K562 (cell line): ENCODE data around the gene GAPVD1. TPM values are rescaled to one million over a fixed set of nuclear protein-coding genes. Genes with fewer than 3 reads are reported as not detected.
A peak's percentile ranks its signal among the peaks of the same experiment; 100 is the strongest.

Experiments used
- ATF1 ChIP-seq, 2 experiments: fragments of 450-650 bp in 1 of 2; IDR thresholded peaks; 2 replicates each; pipeline ENCODE4 v1.6.1; 2016; ENCODE audit warnings: missing compliant biosample characterization in 1 of 2, missing genetic modification characterization in 1 of 2
- ATF3 ChIP-seq, 2 experiments: fragments of 450-650 bp in 1 of 2; sonication (generic) in 1 of 2; formaldehyde crosslinking in 1 of 2; IDR thresholded peaks in 1 of 2; conservative IDR thresholded peaks in 1 of 2; 2 replicates each; pipeline versions ENCODE4 v1.6.1 to v1.8.1; 2016 to 2023; ENCODE audit warnings: mild to moderate bottlenecking in 2 of 2, moderate library complexity in 2 of 2, inconsistent platforms in 1 of 2, missing genetic modification reagents in 1 of 2
- CBX3 ChIP-seq, 2 experiments: IDR thresholded peaks; 1 replicate in 1 of 2; 2 replicates in 1 of 2; pipeline ENCODE4 v1.6.1; 2012; ENCODE audit warnings: inconsistent platforms in 2 of 2, low read length in 2 of 2, borderline replicate concordance in 1 of 2, control low read depth in 1 of 2
- ELF1 ChIP-seq: fragments of 200-800 bp; sonication (Bioruptor generic); IDR thresholded peaks from 2 replicates; pipeline ENCODE4 v1.6.1; 2016; ENCODE audit warnings: missing genetic modification characterization, missing compliant biosample characterization
- ELK3 ChIP-seq: fragments of 450-650 bp; formaldehyde crosslinking; IDR thresholded peaks from 2 replicates; pipeline ENCODE4 v1.4.0; 2020; ENCODE audit warnings: mild to moderate bottlenecking
- GABPA ChIP-seq: fragments of 200-800 bp; sonication (Bioruptor generic); conservative IDR thresholded peaks from 2 replicates; pipeline ENCODE4 v1.6.1; 2016; ENCODE audit warnings: low read depth, missing genetic modification characterization, missing compliant biosample characterization
- GTF2A2 ChIP-seq: IDR thresholded peaks from 2 replicates; pipeline ENCODE4 v1.6.1; 2016; ENCODE audit warnings: mild to moderate bottlenecking, missing genetic modification characterization, missing compliant biosample characterization
- HNRNPL ChIP-seq: fragments of 200-400 bp; formaldehyde crosslinking; IDR thresholded peaks from 2 replicates; pipeline ENCODE4 v1.6.1; 2017; ENCODE audit warnings: low read depth, mild to moderate bottlenecking, low read length
- MAFK ChIP-seq: IDR thresholded peaks from 2 replicates; pipeline ENCODE4 v1.6.1; 2011; ENCODE audit warnings: low read length, improper control_type of control experiment
- RUNX1 ChIP-seq: sonication (generic); IDR thresholded peaks from 2 replicates; pipeline ENCODE4 v1.6.1; 2016; ENCODE audit warnings: antibody characterized with exemption, low read depth
- SAFB ChIP-seq: fragments of 200-400 bp; formaldehyde crosslinking; IDR thresholded peaks from 2 replicates; pipeline ENCODE4 v1.6.1; 2017; ENCODE audit warnings: low read depth, low read length, borderline replicate concordance
- SUPT5H ChIP-seq: fragments of 450-650 bp; IDR thresholded peaks from 2 replicates; pipeline ENCODE4 v1.6.1; 2016
- TEAD1 ChIP-seq, 2 experiments: fragments of 450-650 bp in 1 of 2; sonication (generic) in 1 of 2; formaldehyde crosslinking; IDR thresholded peaks; 2 replicates each; pipeline versions ENCODE4 v1.4.0 to v1.8.0; 2020 to 2022; ENCODE audit warnings: mild to moderate bottlenecking in 2 of 2, missing genetic modification reagents in 1 of 2
- TRIM24 ChIP-seq, 2 experiments: fragments of 450-650 bp; IDR thresholded peaks; 2 replicates each; pipeline ENCODE4 v1.6.1; 2016
- TSC22D4 ChIP-seq: fragments of 450-650 bp; IDR thresholded peaks from 2 replicates; pipeline ENCODE4 v1.6.1; 2016; ENCODE audit warnings: missing genetic modification characterization, missing biosample characterization, control low read depth
- ZBTB49 ChIP-seq: sonication (generic); formaldehyde crosslinking; IDR thresholded peaks from 2 replicates; pipeline ENCODE4 v1.8.0; 2022; ENCODE audit warnings: missing genetic modification reagents, mild to moderate bottlenecking, borderline replicate concordance
- ZNF347 ChIP-seq: fragments of 450-650 bp; formaldehyde crosslinking; IDR thresholded peaks from 2 replicates; pipeline ENCODE4 v1.4.0; 2020; ENCODE audit warnings: low read depth, mild to moderate bottlenecking, moderate library complexity
- ZNF586 ChIP-seq: fragments of 450-650 bp; formaldehyde crosslinking; conservative IDR thresholded peaks from 2 replicates; pipeline ENCODE4 v1.4.0; 2020; ENCODE audit warnings: mild to moderate bottlenecking, moderate library complexity
- polyA plus RNA-seq, 8 experiments: library from polyadenylated mRNA; depleted of rRNA in 4 of 8; stranded (reverse) in 5 of 8; unstranded in 3 of 8; fragments of >200 nt; fragmentation: Nextera tagmentation in 2 of 8; fragmentation: Illumina TruSeq in 1 of 8; extraction: Ambion mirVana in 2 of 8; extraction: Trizol in 1 of 8; gene quantifications; 2 replicates each; pipeline versions ENCODE4 v1.2.1 to v1.2.3, GENCODE V29; 2011 to 2014; ENCODE audit warnings: inconsistent platforms in 1 of 8, missing spikeins in 1 of 8
- total RNA-seq, 7 experiments: library from RNA; depleted of rRNA in 6 of 7; stranded (reverse); fragments of >200 nt in 6 of 7; fragmentation: Illumina TruSeq in 2 of 7; extraction: Trizol in 2 of 7; gene quantifications; 2 replicates each; pipeline versions ENCODE4 v1.2.1 to v1.2.3, GENCODE V29; 2011 to 2021; ENCODE audit warnings: low replicate concordance in 1 of 7
- TF ChIP-seq, protein P1 (sequence below): fragments of 450-650 bp; formaldehyde crosslinking; conservative IDR thresholded peaks from 2 replicates; pipeline ENCODE4 v1.4.0; 2022; ENCODE audit warnings: mild to moderate bottlenecking, missing genetic modification characterization
- TF ChIP-seq, protein P2 (sequence below): fragments of 450-650 bp; IDR thresholded peaks from 2 replicates; pipeline ENCODE4 v1.6.1; 2016; ENCODE audit warnings: mild to moderate bottlenecking

The GAPVD1 gene
- total and polyA plus RNA-seq, 9 of the 15 experiments (the other 6 are each of a cell fraction or from before 2014, with no cell fraction given): 9.5 to 66.1 (median 45.5) TPM

- 0 out of 2 replicates have a peak, but pooled peaks have one; percentile 18 for TF ChIP-seq ZBTB49 (CRISPR knock-in tag)
- TF ChIP-seq SAFB: no peak
- TF ChIP-seq, protein P1, sequence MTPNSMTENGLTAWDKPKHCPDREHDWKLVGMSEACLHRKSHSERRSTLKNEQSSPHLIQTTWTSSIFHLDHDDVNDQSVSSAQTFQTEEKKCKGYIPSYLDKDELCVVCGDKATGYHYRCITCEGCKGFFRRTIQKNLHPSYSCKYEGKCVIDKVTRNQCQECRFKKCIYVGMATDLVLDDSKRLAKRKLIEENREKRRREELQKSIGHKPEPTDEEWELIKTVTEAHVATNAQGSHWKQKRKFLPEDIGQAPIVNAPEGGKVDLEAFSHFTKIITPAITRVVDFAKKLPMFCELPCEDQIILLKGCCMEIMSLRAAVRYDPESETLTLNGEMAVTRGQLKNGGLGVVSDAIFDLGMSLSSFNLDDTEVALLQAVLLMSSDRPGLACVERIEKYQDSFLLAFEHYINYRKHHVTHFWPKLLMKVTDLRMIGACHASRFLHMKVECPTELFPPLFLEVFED: no peak
- TF ChIP-seq GTF2A2 (tag): no peak
- 0 out of 2 replicates have a peak, but pooled peaks have one; percentile 16 for TF ChIP-seq HNRNPL
- TF ChIP-seq ZNF586: no peak
- no peak for TF ChIP-seq ATF3 (IDR thresholded peaks at IDR 0.05)
- TF ChIP-seq ATF3 (CRISPR knock-in tag; conservative IDR thresholded peaks at IDR 0.05): no peak
- no peak for TF ChIP-seq ELK3
- TF ChIP-seq, protein P2, sequence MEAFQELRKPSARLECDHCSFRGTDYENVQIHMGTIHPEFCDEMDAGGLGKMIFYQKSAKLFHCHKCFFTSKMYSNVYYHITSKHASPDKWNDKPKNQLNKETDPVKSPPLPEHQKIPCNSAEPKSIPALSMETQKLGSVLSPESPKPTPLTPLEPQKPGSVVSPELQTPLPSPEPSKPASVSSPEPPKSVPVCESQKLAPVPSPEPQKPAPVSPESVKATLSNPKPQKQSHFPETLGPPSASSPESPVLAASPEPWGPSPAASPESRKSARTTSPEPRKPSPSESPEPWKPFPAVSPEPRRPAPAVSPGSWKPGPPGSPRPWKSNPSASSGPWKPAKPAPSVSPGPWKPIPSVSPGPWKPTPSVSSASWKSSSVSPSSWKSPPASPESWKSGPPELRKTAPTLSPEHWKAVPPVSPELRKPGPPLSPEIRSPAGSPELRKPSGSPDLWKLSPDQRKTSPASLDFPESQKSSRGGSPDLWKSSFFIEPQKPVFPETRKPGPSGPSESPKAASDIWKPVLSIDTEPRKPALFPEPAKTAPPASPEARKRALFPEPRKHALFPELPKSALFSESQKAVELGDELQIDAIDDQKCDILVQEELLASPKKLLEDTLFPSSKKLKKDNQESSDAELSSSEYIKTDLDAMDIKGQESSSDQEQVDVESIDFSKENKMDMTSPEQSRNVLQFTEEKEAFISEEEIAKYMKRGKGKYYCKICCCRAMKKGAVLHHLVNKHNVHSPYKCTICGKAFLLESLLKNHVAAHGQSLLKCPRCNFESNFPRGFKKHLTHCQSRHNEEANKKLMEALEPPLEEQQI: no peak
- no peak for TF ChIP-seq ATF1 (CRISPR knock-in tag; IDR thresholded peaks at IDR 0.05)
- no peak for TF ChIP-seq ATF1 (tag; IDR thresholded peaks at IDR 0.05)
- no peak for TF ChIP-seq ELF1 (tag)
- no peak for TF ChIP-seq CBX3 (IDR thresholded peaks at IDR 0.05; ENCODE audit: borderline replicate concordance in 1 of 2, low read length in 2 of 2)
- no peak for TF ChIP-seq TRIM24 (IDR thresholded peaks at IDR 0.05)
- TF ChIP-seq MAFK: no peak
- no peak for TF ChIP-seq GABPA (tag)
- 0 out of 4 replicates have a peak, but pooled peaks of 1 of the 2 experiments have one; percentile 50 for TF ChIP-seq TEAD1 (CRISPR knock-in tag; IDR thresholded peaks at IDR 0.05)
- TF ChIP-seq TSC22D4 (tag): no peak
- no peak for TF ChIP-seq ZNF347
- TF ChIP-seq RUNX1: no peak
- TF ChIP-seq SUPT5H: no peak
Measured at GRCh38 chr9:125238915-125239446, 22.6 kb upstream of the GAPVD1 start (continued).
